Inferior parietal cortex (tissue), 1 donor: ENCODE measurements around the gene LMLN.
"Not testable (repeated sequence)": the region's sequence is repeated elsewhere in the genome, so short reads cannot be mapped to it uniquely, and the experiment has no call there.

ENCODE experiments used
- DNase-seq: peaks from one replicate; pipeline ENCODE4 v3.0.0-alpha.2; 2016; ENCODE audit errors: extremely low spot score

The LMLN gene

DNA sequence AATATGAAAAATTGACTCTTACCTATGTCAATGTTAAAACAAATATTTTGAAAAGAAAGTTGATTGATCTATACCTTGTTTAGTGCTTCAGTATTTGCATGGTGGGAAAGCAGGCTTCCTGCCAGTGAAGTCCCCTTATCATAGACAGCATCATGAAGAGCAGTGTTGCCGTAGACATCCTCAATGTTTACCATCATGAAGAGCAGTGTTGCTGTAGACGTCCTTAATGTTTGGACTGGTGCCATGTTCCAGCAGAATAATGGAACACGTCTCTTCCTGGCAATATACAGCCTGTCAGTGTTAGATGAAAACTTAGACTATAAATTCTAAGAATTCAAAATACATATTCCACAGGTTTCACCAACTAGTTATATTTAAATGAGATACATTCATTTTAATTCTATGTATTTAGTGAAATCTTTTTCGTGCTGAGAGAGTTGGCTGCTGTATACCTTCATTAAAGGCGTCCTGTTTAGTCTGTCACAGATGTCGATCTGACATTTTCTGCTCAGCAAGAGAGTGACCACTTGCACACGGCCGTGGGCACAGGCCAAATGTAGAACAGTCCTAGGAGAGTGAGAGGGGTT lies 116.8 kb downstream of the LMLN start:
- DNase-seq: no peak

GRCh38 chr3:198079771-198080520 lies 119.9 kb downstream of the LMLN start:
- DNase-seq: peak; percentile 29

GRCh38 chr3:198080521-198081384 lies 120.7 kb downstream of the LMLN start:
- DNase-seq: peak; percentile 55

DNA sequence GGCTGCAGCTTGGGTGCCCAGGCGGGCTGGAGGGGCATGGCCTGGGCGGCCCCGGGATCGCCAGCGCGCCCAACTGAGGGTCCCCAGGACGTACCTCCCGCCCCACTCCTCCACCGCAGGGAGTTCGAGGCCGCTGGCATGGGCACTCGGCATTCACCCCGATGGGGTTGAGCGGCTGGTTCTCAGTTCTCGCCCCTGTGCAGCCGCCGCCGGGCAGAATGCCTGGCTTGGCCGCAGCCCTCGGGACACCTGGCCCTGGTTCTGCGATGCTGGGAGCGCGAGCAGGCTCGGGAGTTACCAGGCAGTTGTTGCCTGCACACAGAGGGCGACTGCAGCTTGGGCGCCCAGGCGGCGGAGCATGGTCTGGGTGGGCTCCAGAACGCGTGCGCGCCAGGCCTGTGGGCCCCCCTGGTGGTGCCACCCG lies 121.4 kb downstream of the LMLN start:
- DNase-seq: no peak

GRCh38 chr3:198082226-198082625 lies 122.2 kb downstream of the LMLN start:
- DNase-seq: not testable (repeated sequence)

DNA sequence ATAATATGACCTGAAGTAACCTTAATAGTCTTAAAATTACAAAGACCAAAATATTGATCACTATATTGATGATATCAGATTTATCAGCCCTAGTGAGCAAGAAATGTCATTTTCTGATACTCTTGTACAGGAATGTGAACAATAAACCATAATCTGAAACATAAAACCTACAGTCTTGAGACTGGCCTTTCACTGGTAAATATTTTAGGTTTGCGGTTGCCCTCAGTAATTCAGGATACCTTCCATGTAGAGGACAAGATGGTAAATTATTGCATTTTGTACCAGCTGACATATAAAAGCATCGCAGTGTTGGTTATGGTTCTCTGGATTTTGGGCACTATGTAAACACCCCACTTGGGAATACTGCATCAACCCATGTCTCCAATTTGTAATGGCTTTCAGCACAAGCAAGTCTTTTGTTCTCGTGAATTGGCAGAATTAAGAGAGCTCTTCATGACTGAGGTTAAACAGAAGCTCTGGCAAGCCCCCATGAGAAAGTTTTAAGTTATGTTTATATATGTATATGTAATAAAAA lies 128.5 kb downstream of the LMLN start:
- DNase-seq: no peak

GRCh38 chr3:198090795-198091332 lies 130.8 kb downstream of the LMLN start:
- no peak for DNase-seq

DNA sequence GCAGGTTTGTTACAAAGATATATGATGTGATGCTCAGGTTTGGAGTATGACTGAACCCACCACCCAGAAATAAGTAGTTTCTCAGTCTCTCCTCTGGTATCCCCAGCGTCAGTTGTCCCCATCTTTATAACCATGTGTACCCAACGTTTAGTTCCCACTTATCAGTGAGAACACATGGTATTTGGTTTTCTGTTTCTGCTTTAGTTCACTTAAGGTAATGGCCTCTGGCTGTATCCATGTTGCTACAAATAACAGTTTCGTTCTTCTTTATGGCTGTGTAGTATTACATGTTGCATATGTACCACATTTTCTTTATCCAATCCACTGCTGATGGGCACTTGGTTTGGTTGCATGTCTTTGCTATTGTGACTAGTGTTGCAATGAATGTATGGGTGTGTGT lies 132.3 kb downstream of the LMLN start:
- no peak for DNase-seq

GRCh38 chr3:198093112-198093679 lies 133.2 kb downstream of the LMLN start:
- DNase-seq: no peak
